Measurements from ENCODE around the gene BIRC2. TPM values are rescaled to one million over a fixed set of nuclear protein-coding genes. Genes with fewer than 3 reads are reported as not detected.
"Not testable (repeated sequence)": the region's sequence is repeated elsewhere in the genome, so short reads cannot be mapped to it uniquely, and the experiment has no call there.

BIRC2 gene
- total and polyA plus RNA-seq, 9 donors, result 23.7 to 57.8 (median 33.6) TPM

- no peaks in the 10 kb centered on the region for H3K36me3 ChIP-seq
- DNase-seq, result no peak
- no peaks in the 10 kb centered on the region for H3K27me3 ChIP-seq
- H3K27ac ChIP-seq, result no peak overlapping the region
- no peaks in the 10 kb centered on the region for H3K9me3 ChIP-seq
- no peak for TF ChIP-seq POLR2A (IDR thresholded peaks at IDR 0.05)
- TF ChIP-seq CTCF (IDR thresholded peaks at IDR 0.05), result no peak
- TF ChIP-seq EP300 (IDR thresholded peaks at IDR 0.05), result no peak
- no peak overlapping the region for H3K4me3 ChIP-seq
- intact Hi-C loops (cut with DNase I), result no loop called here
- no peaks in the 10 kb centered on the region for H3K4me1 ChIP-seq (ENCODE audit: insufficient read depth)
- WGBS, 3 donors, result 77 to 84% (median 80%) methylated on average over 1 of the region's 1 CpG
Measured at GRCh38 chr11:102332611-102332994, 14.4 kb upstream of the BIRC2 start.

- DNase-seq, result no peak
- TF ChIP-seq CTCF (IDR thresholded peaks at IDR 0.05), result no peak
- H3K27ac ChIP-seq, result no peak overlapping the region
- no peaks in the 10 kb centered on the region for H3K27me3 ChIP-seq
- H3K9me3 ChIP-seq, result no peaks in the 10 kb centered on the region
- H3K36me3 ChIP-seq, result no peaks in the 10 kb centered on the region
- H3K4me1 ChIP-seq (ENCODE audit: insufficient read depth), result no peaks in the 10 kb centered on the region
- no peak overlapping the region for H3K4me3 ChIP-seq
- intact Hi-C loops (cut with DNase I), result no loop called here
Measured at GRCh38 chr11:102338479-102339010, 8.5 kb upstream of the BIRC2 start.

- not testable (repeated sequence) for DNase-seq; H3K4me1 ChIP-seq (ENCODE audit: insufficient read depth); H3K36me3 ChIP-seq; H3K27ac ChIP-seq; H3K27me3 ChIP-seq; H3K4me3 ChIP-seq; H3K9me3 ChIP-seq
- WGBS, 3 donors, result 85 to 89% (median 86%) methylated on average over 7 of the region's 7 CpGs
- intact Hi-C loops (cut with DNase I), result loop anchor here (10.0 kb wide), 3 partner anchors 57 to 153 kb away; partner anchors contain the start of gene TMEM123 (in 1 of the 4)
Measured at GRCh38 chr11:102341311-102341710, 5.7 kb upstream of the BIRC2 start.

GRCh38 chr11:102341844-102342318 lies 5.1 kb upstream of the BIRC2 start:
- H3K4me3 ChIP-seq, result no peak overlapping the region
- peak; percentile 51 to 72 (median 72) for TF ChIP-seq CTCF (IDR thresholded peaks at IDR 0.05)
- no peak for TF ChIP-seq POLR2A (IDR thresholded peaks at IDR 0.05)

GRCh38 chr11:102343809-102344208 lies 3.2 kb upstream of the BIRC2 start:
- H3K36me3 ChIP-seq, result no peaks in the 10 kb centered on the region
- DNase-seq, result no peak
- TF ChIP-seq CTCF (IDR thresholded peaks at IDR 0.05) (no peak), POLR2A (IDR thresholded peaks at IDR 0.05) (no peak), EP300 (IDR thresholded peaks at IDR 0.05) (no peak)

More at GRCh38 chr11:102341844-102342318, 5.1 kb upstream of the BIRC2 start:
- intact Hi-C loops (cut with DNase I), result loop anchor here (10.0 kb wide), 3 partner anchors 57 to 153 kb away; partner anchors contain the start of gene TMEM123 (in 1 of the 4)
- Histone ChIP-seq H3K27ac (no peak overlapping the region), H3K27me3 (no peaks in the 10 kb centered on the region), H3K36me3 (no peaks in the 10 kb centered on the region), H3K9me3 (no peaks in the 10 kb centered on the region), H3K4me1 (ENCODE audit: insufficient read depth) (peaks cover 2% of the 10 kb centered on the region)
- DNase-seq, result peak; percentile 47 to 81 (median 56)
- WGBS, 3 donors, result 10 to 31% (median 14%) methylated on average over 1 of the region's 1 CpG

More at GRCh38 chr11:102343809-102344208, 3.2 kb upstream of the BIRC2 start:
- Histone ChIP-seq H3K4me1 (ENCODE audit: insufficient read depth) (peaks cover 2% of the 10 kb centered on the region), H3K9me3 (no peaks in the 10 kb centered on the region), H3K27me3 (no peaks in the 10 kb centered on the region), H3K4me3 (no peak overlapping the region), H3K27ac (no peak overlapping the region)
- 23 to 47% (median 44%) methylated on average over 1 of the region's 1 CpG for WGBS, 3 donors
- intact Hi-C loops (cut with DNase I), result loop anchor here (10.0 kb wide), 3 partner anchors 59 to 151 kb away; partner anchors contain the start of gene TMEM123 (in 1 of the 4)
